Peyer's patch (tissue), 4 donors: ENCODE data around the gene AKR1C4.

ENCODE experiments used
- CTCF ChIP-seq, 6 experiments: fragments of 450-650 bp in 4 of 6; fragments of 200-600 bp in 2 of 6; sonication (generic) in 1 of 6; IDR thresholded peaks; one replicate each; pipeline ENCODE4 v1.5.1; 2017 to 2019; ENCODE audit warnings: antibody characterized with exemption in 6 of 6, mild to moderate bottlenecking in 3 of 6, moderate library complexity in 1 of 6
- POLR2A ChIP-seq, 2 donors: fragments of 450-650 bp; IDR thresholded peaks; one replicate each; pipeline ENCODE4 v1.5.1; 2017; ENCODE audit warnings: antibody characterized with exemption in 2 of 2, mild to moderate bottlenecking in 2 of 2, moderate library complexity in 2 of 2

- TF ChIP-seq POLR2A (IDR thresholded peaks at IDR 0.05) (no peak), CTCF (IDR thresholded peaks at IDR 0.05) (no peak)
Measured at GRCh38 chr10:5198386-5198785, 1.7 kb downstream of the AKR1C4 start.
